SK-MEL-5 (cell line): ENCODE data around the gene PKIB. TPM values are rescaled to one million over a fixed set of nuclear protein-coding genes. Genes with fewer than 3 reads are reported as not detected.
"Not testable (repeated sequence)": the region's sequence is repeated elsewhere in the genome, so short reads cannot be mapped to it uniquely, and the experiment has no call there.

Experiments used
- DNase-seq: peaks from one replicate; pipeline ENCODE4 v3.0.0-alpha.2; 2016; ENCODE audit warnings: low read depth, low spot score
- in situ Hi-C: cut with HindIII; loops from 2 replicates; pipeline ENCODE4 v1.10.0; 2016; ENCODE audit warnings: low sequenced_read_pairs, high pct_unique_total_duplicates, low pct_unique_long_range_greater_than_20kb
- total RNA-seq: library from RNA; depleted of rRNA; stranded (reverse); fragments of >200 nt; shearing (Covaris generic); gene quantifications from 2 replicates; pipeline ENCODE4 v1.2.3, GENCODE V29; 2014

PKIB gene
- total RNA-seq, 1 experiment from 2014 or later = 1.4 TPM

- in situ Hi-C loops = no loop called here
- no peak for DNase-seq
Observed at GRCh38 chr6:122717350-122717749, 107.1 kb downstream of the PKIB start.

- in situ Hi-C loops = no loop called here
- DNase-seq = no peak
Observed at GRCh38 chr6:122718616-122719015, 108.4 kb downstream of the PKIB start.

- in situ Hi-C loops = no loop called here
- DNase-seq = no peak
Observed at GRCh38 chr6:122719176-122719575, 109.0 kb downstream of the PKIB start.

- no peak for DNase-seq
- in situ Hi-C loops = no loop called here
Observed at GRCh38 chr6:122722746-122723145, 112.5 kb downstream of the PKIB start.

- peak; percentile 51 for DNase-seq
- in situ Hi-C loops = no loop called here
Observed at GRCh38 chr6:122726649-122727048, 116.4 kb downstream of the PKIB start.

- in situ Hi-C loops = no loop called here
- DNase-seq = no peak
Observed at GRCh38 chr6:122727244-122727643, 117.0 kb downstream of the PKIB start.

GRCh38 chr6:122730334-122730733 is 120.1 kb downstream of the PKIB start:
- in situ Hi-C loops = no loop called here
- no peak for DNase-seq

- in situ Hi-C loops = no loop called here
- peak; percentile 68 for DNase-seq
Observed at GRCh38 chr6:122730775-122731386, 120.7 kb downstream of the PKIB start.

- in situ Hi-C loops = no loop called here
- no peak for DNase-seq
Observed at GRCh38 chr6:122733259-122733658, 123.1 kb downstream of the PKIB start.

- DNase-seq = no peak
- in situ Hi-C loops = no loop called here
Observed at GRCh38 chr6:122734529-122735395, 124.6 kb downstream of the PKIB start.

- DNase-seq = no peak
- in situ Hi-C loops = no loop called here
Observed at GRCh38 chr6:122735582-122735981, 125.4 kb downstream of the PKIB start.

GRCh38 chr6:122736163-122736562 is 126.0 kb downstream of the PKIB start:
- in situ Hi-C loops = no loop called here
- DNase-seq = no peak

- no peak for DNase-seq
- in situ Hi-C loops = no loop called here
Observed at GRCh38 chr6:122736616-122737015, 126.4 kb downstream of the PKIB start.

GRCh38 chr6:122740091-122740490 is 129.9 kb downstream of the PKIB start:
- in situ Hi-C loops = no loop called here
- no peak for DNase-seq

GRCh38 chr6:122740936-122741335 is 130.7 kb downstream of the PKIB start:
- in situ Hi-C loops = no loop called here
- no peak for DNase-seq

GRCh38 chr6:122744247-122744646 is 134.0 kb downstream of the PKIB start:
- DNase-seq = peak; percentile 45
- in situ Hi-C loops = not testable (repeated sequence)

- DNase-seq, in situ Hi-C loops: not testable (repeated sequence)
Observed at GRCh38 chr6:122744856-122745255, 134.7 kb downstream of the PKIB start.

- in situ Hi-C loops = no loop called here
- DNase-seq = no peak
Observed at GRCh38 chr6:122746688-122747087, 136.5 kb downstream of the PKIB start.

- no peak for DNase-seq
- in situ Hi-C loops = no loop called here
Observed at GRCh38 chr6:122747573-122747972, 137.4 kb downstream of the PKIB start.
